SK-N-SH (cell line): ENCODE data around the gene FASTKD3. TPM values are rescaled to one million over a fixed set of nuclear protein-coding genes. Genes with fewer than 3 reads are reported as not detected.

Source experiments
- CTCF ChIA-PET: fragments of 300-600, 350-600 bp; formaldehyde crosslinking; extraction: SDS; loops from one replicate; lab custom pipeline; 2021; lab: Yijun Ruan, JAX
- POLR2A ChIA-PET: fragments of 350-600 bp; sonication (Branson Sonifier 250); formaldehyde crosslinking; extraction: SDS; loops from one replicate; lab custom pipeline; 2020; ENCODE audit warnings: antibody characterized with exemption, inconsistent platforms; lab: Yijun Ruan, JAX
- DNase-seq: peaks from one replicate; pipeline ENCODE4 v3.0.0; 2012
- H2AFZ ChIP-seq: fragments of 200-600 bp; sonication (generic); 2 replicates; pipeline ENCODE4 v1.8.1; 2016; ENCODE audit warnings: antibody characterized with exemption, mild to moderate bottlenecking, low read depth
- H3F3A ChIP-seq: fragments of 200-600 bp; sonication (generic); replicated peaks from 2 replicates; pipeline ENCODE3; 2016; ENCODE audit warnings: antibody characterized with exemption, mild to moderate bottlenecking; ENCODE audit not compliant: insufficient read depth
- H3K27ac ChIP-seq, 2 experiments: fragments of 200-500 bp in 1 of 2; fragments of 200-600 bp in 1 of 2; sonication (Bioruptor generic) in 1 of 2; sonication (generic), shearing (Covaris generic) in 1 of 2; 2 replicates each; pipeline versions ENCODE4 v1.5.1 to v1.6.1; 2014 to 2016; ENCODE audit warnings: low read depth in 2 of 2, inconsistent platforms in 1 of 2, low read length in 1 of 2, mild to moderate bottlenecking in 1 of 2, mixed read lengths in 1 of 2
- H3K27me3 ChIP-seq: fragments of 200-600 bp; sonication (generic), shearing (Covaris generic); 2 replicates; pipeline ENCODE4 v1.6.1; 2016; ENCODE audit warnings: mixed run types; ENCODE audit not compliant: insufficient read depth
- H3K36me3 ChIP-seq, 2 experiments: fragments of 200-500 bp in 1 of 2; fragments of 200-600 bp in 1 of 2; sonication (Bioruptor generic) in 1 of 2; sonication (generic) in 1 of 2; replicated peaks in 1 of 2; 2 replicates each; pipeline versions ENCODE3 to v1.5.1; 2014 to 2016; ENCODE audit warnings: low read length in 1 of 2, mild to moderate bottlenecking in 1 of 2; ENCODE audit not compliant: insufficient read depth in 2 of 2, control insufficient read depth in 1 of 2
- H3K4me1 ChIP-seq, 2 experiments: fragments of 200-500 bp in 1 of 2; fragments of 200-600 bp in 1 of 2; sonication (Bioruptor generic) in 1 of 2; sonication (generic), shearing (Covaris generic) in 1 of 2; 2 replicates each; pipeline versions ENCODE4 v1.5.1 to v1.6.1; 2014 to 2016; ENCODE audit warnings: low read depth in 1 of 2, low read length in 1 of 2, mixed run types in 1 of 2; ENCODE audit not compliant: insufficient read depth in 2 of 2, control insufficient read depth in 1 of 2
- H3K4me2 ChIP-seq: fragments of 200-600 bp; sonication (generic), shearing (Covaris generic); 2 replicates; pipeline ENCODE4 v1.6.1; 2017; ENCODE audit warnings: mixed run types
- H3K4me3 ChIP-seq, 2 experiments: fragments of 200-500 bp in 1 of 2; fragments of 200-600 bp in 1 of 2; sonication (Bioruptor generic) in 1 of 2; sonication (generic), shearing (Covaris generic) in 1 of 2; 2 replicates each; pipeline versions ENCODE4 v1.5.1 to v1.8.1; 2014 to 2016; ENCODE audit warnings: low read depth in 2 of 2, inconsistent platforms in 1 of 2, low read length in 1 of 2, mild to moderate bottlenecking in 1 of 2, mixed read lengths in 1 of 2, moderate library complexity in 1 of 2
- H3K79me2 ChIP-seq: fragments of 200-600 bp; sonication (generic); 2 replicates; pipeline ENCODE4 v1.8.1; 2017; ENCODE audit warnings: mild to moderate bottlenecking; ENCODE audit not compliant: insufficient read depth
- H3K9ac ChIP-seq: fragments of 200-600 bp; sonication (generic); 2 replicates; pipeline ENCODE4 v1.6.1; 2017; ENCODE audit warnings: mixed run types
- H3K9me2 ChIP-seq: fragments of 200-600 bp; sonication (generic); 2 replicates; pipeline ENCODE4 v1.6.1; 2017; ENCODE audit warnings: mixed run types
- H3K9me3 ChIP-seq: fragments of 200-600 bp; sonication (generic); 2 replicates; pipeline ENCODE4 v1.6.1; 2017; ENCODE audit warnings: mixed run types, mild to moderate bottlenecking, moderate library complexity
- H4K20me1 ChIP-seq: fragments of 200-600 bp; sonication (generic); 2 replicates; pipeline ENCODE4 v1.6.1; 2017; ENCODE audit warnings: mild to moderate bottlenecking, mixed run types; ENCODE audit not compliant: insufficient read depth
- CHD2 ChIP-seq: fragments of 150-350 bp; IDR thresholded peaks from 2 replicates; pipeline ENCODE4 v1.6.1; 2018; ENCODE audit warnings: low read length; ENCODE audit not compliant: partially characterized antibody
- CTCF ChIP-seq: fragments of 200-600 bp; sonication (generic); IDR thresholded peaks from 2 replicates; pipeline ENCODE4 v1.6.1; 2017; ENCODE audit warnings: antibody characterized with exemption, mild to moderate bottlenecking, moderate library complexity
- EP300 ChIP-seq, 2 experiments: IDR thresholded peaks; 2 replicates each; pipeline versions ENCODE4 v1.4.0 to v1.6.1; 2012; ENCODE audit warnings: borderline replicate concordance in 1 of 2, low read depth in 1 of 2, low read length in 1 of 2
- FOSL2 ChIP-seq: IDR thresholded peaks from 2 replicates; pipeline ENCODE4 v1.4.0; 2012; ENCODE audit warnings: low read depth, mild to moderate bottlenecking, moderate library complexity, borderline replicate concordance
- GATA2 ChIP-seq: sonication (generic); formaldehyde crosslinking; IDR thresholded peaks from 2 replicates; pipeline ENCODE4 v1.5.0; 2020; ENCODE audit warnings: mild to moderate bottlenecking, missing genetic modification reagents
- IRF3 ChIP-seq: fragments of 150-350 bp; IDR thresholded peaks from 2 replicates; pipeline ENCODE4 v1.6.1; 2016; ENCODE audit warnings: mild to moderate bottlenecking, low read depth, low read length
- MAX ChIP-seq: IDR thresholded peaks from 2 replicates; pipeline ENCODE4 v1.4.0; 2012; ENCODE audit warnings: low read depth
- MXI1 ChIP-seq: IDR thresholded peaks from 2 replicates; pipeline ENCODE4 v1.6.1; 2012; ENCODE audit warnings: mild to moderate bottlenecking, low read depth, low read length, improper control_type of control experiment
- NFIC ChIP-seq: IDR thresholded peaks from 2 replicates; pipeline ENCODE4 v1.4.0; 2012; ENCODE audit warnings: borderline replicate concordance
- PBX3 ChIP-seq: IDR thresholded peaks from 2 replicates; pipeline ENCODE4; 2012
- RAD21 ChIP-seq: IDR thresholded peaks from 2 replicates; pipeline ENCODE4 v1.6.1; 2012; ENCODE audit warnings: mild to moderate bottlenecking, low read length
- RCOR1 ChIP-seq: fragments of 150-350 bp; IDR thresholded peaks from 2 replicates; pipeline ENCODE4 v1.6.1; 2017; ENCODE audit warnings: antibody characterized with exemption, low read length
- REST ChIP-seq: IDR thresholded peaks from 2 replicates; pipeline ENCODE4 v1.6.1; 2012; ENCODE audit warnings: mild to moderate bottlenecking, low read depth, low read length, moderate library complexity
- RFX5 ChIP-seq: IDR thresholded peaks from 2 replicates; pipeline ENCODE4 v1.6.1; 2012; ENCODE audit warnings: mild to moderate bottlenecking, improper control_type of control experiment, low read length
- TAF1 ChIP-seq: IDR thresholded peaks from 2 replicates; pipeline ENCODE4 v1.6.1; 2012; ENCODE audit warnings: low read depth, mild to moderate bottlenecking, low read length, moderate library complexity, borderline replicate concordance
- TCF12 ChIP-seq: IDR thresholded peaks from 2 replicates; pipeline ENCODE4 v1.4.0; 2012
- TEAD4 ChIP-seq: IDR thresholded peaks from 2 replicates; pipeline ENCODE4 v1.4.0; 2012; ENCODE audit warnings: mild to moderate bottlenecking, borderline replicate concordance; ENCODE audit not compliant: insufficient read depth
- USF1 ChIP-seq: IDR thresholded peaks from 2 replicates; pipeline ENCODE4 v1.4.0; 2012; ENCODE audit warnings: low read depth, borderline replicate concordance
- USF2 ChIP-seq: fragments of 150-350 bp; IDR thresholded peaks from 2 replicates; pipeline ENCODE4 v1.6.1; 2017; ENCODE audit warnings: antibody characterized with exemption, low read length, low read depth, borderline replicate concordance
- YY1 ChIP-seq: IDR thresholded peaks from 2 replicates; pipeline ENCODE4 v1.4.0; 2012; ENCODE audit warnings: low read depth, mild to moderate bottlenecking
- WGBS: methylation state at CpG from one replicate; pipeline ENCODE4 v1.1.6; 2017; ENCODE audit warnings: low lambda C conversion rate; 5-methylcytosine and 5-hydroxymethylcytosine counted together
- polyA plus RNA-seq, 3 experiments: library from polyadenylated mRNA; depleted of rRNA; stranded (reverse); fragments of >200 nt; gene quantifications; 2 replicates each; pipeline ENCODE4 v1.2.3, GENCODE V29; 2012

FASTKD3 gene
- polyA plus RNA-seq, 1 of the 3 experiments (the other 2 are of a cell fraction), result 5.4 TPM

- H3K27ac ChIP-seq, result no peak overlapping the region
- CTCF ChIA-PET, result no interaction called here
- H3K4me3 ChIP-seq, result no peak overlapping the region
- no peaks in the 10 kb centered on the region for H3K9me2 ChIP-seq
- H2AFZ ChIP-seq, result no peak overlapping the region
- H3K36me3 ChIP-seq, result no peaks in the 10 kb centered on the region
- H3K9ac ChIP-seq, result no peak overlapping the region
- no peaks in the 10 kb centered on the region for H3F3A ChIP-seq
- no peak for DNase-seq
- no peak for TF ChIP-seq MXI1
- no peak for TF ChIP-seq CHD2
- no peak for TF ChIP-seq NFIC
- TF ChIP-seq USF2, result no peak
- no peak for TF ChIP-seq TAF1
- TF ChIP-seq REST, result no peak
- no peak for TF ChIP-seq FOSL2
- no peak for TF ChIP-seq RAD21
- no peak for TF ChIP-seq RCOR1
- no peak for TF ChIP-seq TCF12
- no peak for TF ChIP-seq TEAD4
- no peak for TF ChIP-seq YY1
- no peak for TF ChIP-seq GATA2
- TF ChIP-seq USF1, result no peak
- TF ChIP-seq RFX5, result no peak
- TF ChIP-seq CTCF, result no peak
- TF ChIP-seq IRF3, result no peak
- TF ChIP-seq MAX, result no peak
- no peak for TF ChIP-seq EP300 (IDR thresholded peaks at IDR 0.05; ENCODE audit: borderline replicate concordance in 1 of 2, low read depth in 1 of 2, low read length in 1 of 2)
- TF ChIP-seq PBX3, result no peak
- TF ChIP-seq, all 33 proteins: peak for 0
- H3K4me1 ChIP-seq, result peaks cover 0 to 9% of the 10 kb centered on the region in 2 experiments; a peak in 1 of 4 replicates
- no peaks in the 10 kb centered on the region for H4K20me1 ChIP-seq
- peaks cover 21% of the 10 kb centered on the region for H3K27me3 ChIP-seq
- no peaks in the 10 kb centered on the region for H3K79me2 ChIP-seq
- 81% methylated on average over 1 of the region's 1 CpG for WGBS
- H3K9me3 ChIP-seq, result no peaks in the 10 kb centered on the region
- H3K4me2 ChIP-seq, result no peak overlapping the region
- POLR2A ChIA-PET, result no interaction called here
These were observed 16.3 kb downstream of the FASTKD3 start for GRCh38 chr5:7852542-7852941.
